ENCODE measurements around the gene ST7L. TPM values are rescaled to one million over a fixed set of nuclear protein-coding genes. Genes with fewer than 3 reads are reported as not detected.

ST7L gene
- total and polyA plus RNA-seq, 2 experiments from 2014 or later, result 9.2 to 14.2 TPM

GRCh38 chr1:112501810-112502641, 116.9 kb downstream of the ST7L start:
- Histone ChIP-seq H3K4me2 (peak overlapping the region; percentile 95), H2AFZ (peak overlapping the region; percentile 47), H3K9me2 (replicated peaks; ENCODE audit: insufficient read depth) (no peaks in the 10 kb centered on the region), H3K9me3 (ENCODE audit: low read depth) (no peaks in the 10 kb centered on the region), H4K20me1 (ENCODE audit: insufficient read depth, poor library complexity, severe bottlenecking) (no peaks in the 10 kb centered on the region), H3K79me2 (no peaks in the 10 kb centered on the region), H3K36me3 (replicated peaks; ENCODE audit: insufficient read depth, low read depth) (no peaks in the 10 kb centered on the region), H3K27me3 (peaks cover 23% of the 10 kb centered on the region), H3K27ac (no peak overlapping the region), H3K4me1 (ENCODE audit: insufficient read depth) (peaks cover 34% of the 10 kb centered on the region), H3K4me3 (peak overlapping the region; percentile 21)
- DNase-seq (ENCODE audit: low spot score), result peak; percentile 83
- TF ChIP-seq, protein P1, sequence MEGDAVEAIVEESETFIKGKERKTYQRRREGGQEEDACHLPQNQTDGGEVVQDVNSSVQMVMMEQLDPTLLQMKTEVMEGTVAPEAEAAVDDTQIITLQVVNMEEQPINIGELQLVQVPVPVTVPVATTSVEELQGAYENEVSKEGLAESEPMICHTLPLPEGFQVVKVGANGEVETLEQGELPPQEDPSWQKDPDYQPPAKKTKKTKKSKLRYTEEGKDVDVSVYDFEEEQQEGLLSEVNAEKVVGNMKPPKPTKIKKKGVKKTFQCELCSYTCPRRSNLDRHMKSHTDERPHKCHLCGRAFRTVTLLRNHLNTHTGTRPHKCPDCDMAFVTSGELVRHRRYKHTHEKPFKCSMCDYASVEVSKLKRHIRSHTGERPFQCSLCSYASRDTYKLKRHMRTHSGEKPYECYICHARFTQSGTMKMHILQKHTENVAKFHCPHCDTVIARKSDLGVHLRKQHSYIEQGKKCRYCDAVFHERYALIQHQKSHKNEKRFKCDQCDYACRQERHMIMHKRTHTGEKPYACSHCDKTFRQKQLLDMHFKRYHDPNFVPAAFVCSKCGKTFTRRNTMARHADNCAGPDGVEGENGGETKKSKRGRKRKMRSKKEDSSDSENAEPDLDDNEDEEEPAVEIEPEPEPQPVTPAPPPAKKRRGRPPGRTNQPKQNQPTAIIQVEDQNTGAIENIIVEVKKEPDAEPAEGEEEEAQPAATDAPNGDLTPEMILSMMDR (IDR thresholded peaks at IDR 0.05; ENCODE audit: poor library complexity), result peak; percentile 79
- no peak for TF ChIP-seq EZH2 (IDR thresholded peaks at IDR 0.05; ENCODE audit: borderline replicate concordance)
- 2% methylated on average over 59 of the region's 65 CpGs for WGBS (ENCODE audit: low lambda C conversion rate, missing lambda C conversion rate)

GRCh38 chr1:112496290-112496689, 122.7 kb downstream of the ST7L start:
- H3K36me3 ChIP-seq (replicated peaks; ENCODE audit: insufficient read depth, low read depth), result no peaks in the 10 kb centered on the region
- TF ChIP-seq, protein P1 (IDR thresholded peaks at IDR 0.05; ENCODE audit: poor library complexity), result no peak
- TF ChIP-seq EZH2phosphoT487 (IDR thresholded peaks at IDR 0.05; ENCODE audit: low read depth, severe bottlenecking, unreplicated experiment) (no peak), EZH2 (IDR thresholded peaks at IDR 0.05; ENCODE audit: borderline replicate concordance) (no peak)
- 85% methylated on average over 5 of the region's 5 CpGs for WGBS (ENCODE audit: low lambda C conversion rate, missing lambda C conversion rate)

GRCh38 chr1:112493351-112493750, 125.6 kb downstream of the ST7L start:
- Histone ChIP-seq H3K36me3 (replicated peaks; ENCODE audit: insufficient read depth, low read depth) (no peaks in the 10 kb centered on the region), H3K9me3 (ENCODE audit: low read depth) (no peaks in the 10 kb centered on the region), H2AFZ (no peak overlapping the region), H3K4me3 (no peak overlapping the region), H3K27ac (no peak overlapping the region), H3K79me2 (no peaks in the 10 kb centered on the region), H3K27me3 (no peaks in the 10 kb centered on the region), H4K20me1 (ENCODE audit: insufficient read depth, poor library complexity, severe bottlenecking) (no peaks in the 10 kb centered on the region), H3K4me2 (no peak overlapping the region), H3K4me1 (ENCODE audit: insufficient read depth) (no peaks in the 10 kb centered on the region), H3K9me2 (replicated peaks; ENCODE audit: insufficient read depth) (no peaks in the 10 kb centered on the region)
- TF ChIP-seq, protein P1 (IDR thresholded peaks at IDR 0.05; ENCODE audit: poor library complexity), result no peak
- TF ChIP-seq EZH2 (IDR thresholded peaks at IDR 0.05; ENCODE audit: borderline replicate concordance) (no peak), EZH2phosphoT487 (IDR thresholded peaks at IDR 0.05; ENCODE audit: low read depth, severe bottlenecking, unreplicated experiment) (no peak)
- DNase-seq (ENCODE audit: low spot score), result no peak
- 97% methylated on average over 6 of the region's 6 CpGs for WGBS (ENCODE audit: low lambda C conversion rate, missing lambda C conversion rate)

More at GRCh38 chr1:112496290-112496689, 122.7 kb downstream of the ST7L start:
- Histone ChIP-seq H3K4me3 (no peak overlapping the region), H3K4me1 (ENCODE audit: insufficient read depth) (no peaks in the 10 kb centered on the region), H3K27me3 (peaks cover 4% of the 10 kb centered on the region), H3K9me2 (replicated peaks; ENCODE audit: insufficient read depth) (no peaks in the 10 kb centered on the region), H2AFZ (no peak overlapping the region), H4K20me1 (ENCODE audit: insufficient read depth, poor library complexity, severe bottlenecking) (no peaks in the 10 kb centered on the region), H3K27ac (no peak overlapping the region), H3K79me2 (no peaks in the 10 kb centered on the region), H3K9me3 (ENCODE audit: low read depth) (no peaks in the 10 kb centered on the region), H3K4me2 (no peak overlapping the region)
- DNase-seq (ENCODE audit: low spot score), result no peak
